HG02642 (cell line): ENCODE results near the gene RSPH1.

Experiments used
- ATAC-seq: cut with Tn5 transposase; IDR thresholded peaks from one replicate; pipeline ENCODE4 v1.9.1; 2021; ENCODE audit warnings: mild to moderate bottlenecking; ENCODE audit not compliant: unreplicated experiment, poor library complexity

RSPH1 gene

DNA sequence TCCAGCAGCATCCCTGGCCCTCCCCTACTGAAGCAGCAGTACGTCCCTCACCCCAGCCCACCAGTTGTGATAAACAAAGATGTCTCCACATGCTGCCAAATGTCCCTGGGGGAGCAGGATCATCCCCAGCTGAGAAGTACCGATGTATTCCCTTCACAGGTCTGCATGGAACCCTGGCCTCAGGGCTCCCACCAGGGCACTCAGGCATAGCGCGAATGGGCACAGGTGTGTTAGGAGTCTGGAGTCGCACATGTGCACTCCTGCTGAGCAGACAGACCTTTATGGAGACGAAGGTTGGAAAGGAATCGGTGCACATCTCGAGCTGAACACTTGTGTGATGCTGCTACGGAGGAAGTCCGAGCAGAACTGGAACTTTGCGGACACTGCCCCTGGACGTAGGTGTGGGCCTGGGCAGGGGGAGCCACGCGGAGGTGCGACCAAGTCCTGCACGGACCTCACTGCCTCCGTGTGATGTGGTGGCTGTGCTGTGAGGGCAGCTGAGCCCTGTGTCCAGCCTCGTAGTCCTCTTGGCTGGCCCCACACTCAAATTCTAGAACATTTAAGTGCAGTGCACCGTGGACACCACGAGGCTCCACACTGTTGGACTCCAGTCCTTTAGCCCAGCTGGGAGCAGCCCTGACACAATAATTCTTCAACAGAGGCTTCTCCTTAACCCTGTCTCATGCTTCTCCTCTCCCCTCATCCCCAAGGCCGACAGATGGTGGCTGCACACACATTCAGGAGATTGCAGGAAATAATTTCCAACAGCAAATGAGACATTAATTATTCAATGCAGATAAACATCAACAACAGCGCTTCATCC lies 43.4 kb downstream of the RSPH1 start:
- no peak for ATAC-seq

DNA sequence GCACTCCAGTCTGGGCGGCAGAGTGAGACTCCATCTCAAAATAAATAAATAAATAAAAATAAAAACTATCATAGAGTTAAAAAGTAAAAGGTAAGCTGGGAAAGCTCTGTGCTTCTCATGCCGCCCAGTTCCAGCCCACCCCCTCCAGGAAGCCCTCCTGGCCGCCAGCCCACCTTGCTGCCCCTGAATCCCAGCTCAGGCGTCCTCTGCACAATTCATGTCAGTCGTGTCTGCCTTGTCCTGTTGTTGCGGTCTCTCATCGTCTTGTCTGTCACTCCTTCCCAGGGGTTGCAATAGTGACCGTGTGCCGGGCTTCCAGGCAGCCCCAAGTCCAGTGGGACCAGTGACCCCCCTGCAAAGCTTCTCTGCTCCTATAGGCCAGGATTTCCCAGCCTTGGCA lies 44.1 kb downstream of the RSPH1 start:
- ATAC-seq: no peak

DNA sequence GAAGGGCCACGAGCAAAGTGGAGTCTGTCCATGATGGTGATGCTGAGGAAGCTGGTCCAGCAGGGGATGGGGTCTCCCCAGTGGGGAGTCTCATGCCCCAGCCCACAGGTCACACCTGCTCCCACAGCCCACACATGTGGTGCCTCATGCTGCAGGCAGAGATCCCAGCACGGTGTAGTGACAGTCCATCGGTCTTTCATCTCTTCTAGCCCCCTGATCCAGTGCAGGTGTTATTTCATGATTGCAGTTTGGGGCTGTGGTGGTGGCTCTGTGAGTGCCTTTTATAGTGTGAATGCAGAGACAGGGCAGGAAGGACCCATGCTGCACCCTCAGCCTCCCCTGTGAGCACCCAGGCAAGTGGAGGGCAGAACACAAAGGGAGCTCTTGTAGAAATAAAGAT lies 47.3 kb downstream of the RSPH1 start:
- ATAC-seq: no peak

DNA sequence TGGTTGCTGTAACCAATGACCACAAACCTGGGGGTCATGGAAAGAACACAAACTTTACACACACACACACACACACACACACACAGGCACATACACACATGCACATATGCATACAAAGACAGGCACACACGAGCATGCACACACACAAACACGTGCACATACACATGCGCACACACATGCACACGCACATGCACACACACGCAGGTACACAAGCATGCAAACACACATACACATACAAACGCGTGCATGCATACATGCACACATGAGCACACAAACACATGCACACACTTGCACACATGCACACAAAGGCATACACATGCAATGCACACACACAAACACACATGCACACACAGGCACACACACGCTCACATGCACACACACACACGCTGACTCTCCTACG lies 48.3 kb downstream of the RSPH1 start:
- ATAC-seq: no peak

DNA sequence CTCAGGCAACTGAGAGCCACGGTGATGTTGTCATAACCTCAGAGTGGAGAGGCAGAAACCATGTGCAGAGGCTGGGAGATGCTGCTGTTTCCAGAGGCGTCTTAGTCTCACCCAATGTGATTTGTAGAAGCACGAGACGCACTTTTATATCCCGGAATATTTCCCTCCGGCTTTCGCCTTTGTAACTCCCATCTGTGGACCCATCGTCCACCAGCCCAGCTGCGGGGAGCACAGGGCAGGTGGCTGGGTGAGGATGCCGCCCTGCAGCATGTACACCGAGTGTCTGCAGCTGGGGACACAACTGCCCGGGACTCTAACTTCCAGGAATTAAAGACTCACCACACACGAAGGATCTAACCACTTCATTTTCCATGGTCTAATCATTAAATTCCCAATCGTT lies 48.8 kb downstream of the RSPH1 start:
- no peak for ATAC-seq

DNA sequence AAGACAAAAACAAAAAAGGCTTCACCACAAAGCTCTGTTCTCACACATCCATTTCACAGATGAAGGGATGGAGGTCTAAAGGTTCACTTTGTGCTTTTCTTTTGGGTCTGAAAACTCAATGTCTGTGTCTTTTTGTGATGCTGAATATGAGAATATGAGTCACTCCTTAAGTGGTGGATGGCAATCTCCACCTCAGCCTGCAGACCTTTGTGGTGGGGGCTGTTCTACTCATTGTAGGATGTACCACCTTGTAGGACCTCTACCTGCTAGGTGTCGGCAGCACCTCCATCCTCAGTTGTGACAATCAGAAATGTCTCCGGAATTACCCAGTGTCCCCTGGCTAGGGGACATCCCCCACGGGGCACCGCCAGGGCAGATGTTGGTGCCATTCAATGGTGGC lies 49.5 kb downstream of the RSPH1 start:
- no peak for ATAC-seq

DNA sequence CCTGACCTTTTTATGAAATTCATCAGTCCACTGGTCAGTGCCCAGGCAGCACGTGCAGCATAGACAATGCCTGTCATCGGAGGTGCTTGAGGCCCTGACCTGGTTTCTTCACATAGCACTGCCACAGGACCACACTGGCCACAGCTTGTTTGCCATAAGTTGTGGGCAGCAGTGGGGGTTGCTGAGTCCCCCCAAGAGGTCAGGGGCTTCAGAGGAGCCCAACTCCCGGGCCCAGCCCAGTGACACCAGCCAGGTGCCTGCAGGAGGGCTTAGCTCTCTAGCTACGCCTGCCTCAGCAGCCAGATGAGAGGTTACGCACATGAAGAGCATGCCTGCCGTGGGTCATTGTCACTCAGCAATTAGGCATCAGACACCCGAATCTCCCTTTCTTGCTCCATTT lies 50.7 kb downstream of the RSPH1 start:
- ATAC-seq: no peak

DNA sequence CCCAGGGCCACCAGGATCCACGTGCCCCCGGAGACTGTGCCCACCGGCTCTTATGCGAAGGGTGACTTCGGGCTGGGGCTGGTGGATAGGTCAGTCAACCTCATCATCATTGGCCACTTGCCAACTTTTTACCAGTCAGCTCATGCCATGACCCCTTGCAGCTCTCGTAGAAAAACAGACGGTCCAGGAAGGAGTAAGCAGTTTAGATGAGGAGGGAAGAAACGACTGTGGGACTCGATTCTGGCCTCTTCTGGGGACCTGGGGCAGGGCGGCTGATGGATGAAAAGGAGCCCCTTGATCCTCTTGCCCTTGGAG lies 51.3 kb downstream of the RSPH1 start:
- ATAC-seq: no peak

DNA sequence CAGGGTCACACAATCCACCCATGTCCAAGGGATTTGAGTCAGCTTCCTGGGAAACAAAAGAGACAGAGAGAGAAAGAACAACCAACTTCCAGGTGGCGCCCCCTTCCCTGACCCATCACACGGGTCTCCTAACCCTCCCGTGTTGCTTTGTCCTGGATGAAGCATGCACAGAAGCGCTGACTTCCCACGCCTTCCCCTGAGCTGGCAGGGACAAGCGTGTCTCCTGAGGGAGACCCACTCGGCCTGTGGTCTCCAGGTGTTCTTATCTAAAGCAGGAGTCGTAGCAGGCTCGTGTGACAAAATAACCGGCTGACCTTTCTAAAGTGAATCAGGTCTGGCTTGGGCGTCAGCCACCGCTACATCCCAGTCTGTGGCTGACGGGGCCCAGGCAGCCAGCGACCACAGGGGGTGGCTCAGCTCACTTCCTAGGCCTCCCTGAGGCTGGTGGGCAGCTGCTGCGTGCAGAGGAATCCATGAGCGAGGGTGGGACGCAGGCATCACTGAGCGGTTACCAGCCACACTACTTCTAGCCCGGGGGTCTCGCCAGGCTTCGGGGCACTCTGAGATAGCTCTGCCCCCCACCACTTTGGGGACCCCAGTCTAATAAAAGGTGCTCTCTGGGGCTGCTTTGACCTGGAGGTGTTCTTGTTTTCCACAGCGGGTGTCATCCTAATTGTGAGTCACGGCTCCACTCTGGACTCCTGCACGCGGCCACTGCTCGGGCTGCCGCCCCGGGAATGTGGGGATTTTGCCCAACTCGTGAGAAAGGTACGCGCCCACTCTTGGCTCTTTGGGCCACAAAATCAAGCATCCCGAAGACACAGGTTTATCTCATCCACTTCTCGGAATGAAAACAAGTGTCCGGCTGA lies 51.9 kb downstream of the RSPH1 start:
- ATAC-seq: no peak

DNA sequence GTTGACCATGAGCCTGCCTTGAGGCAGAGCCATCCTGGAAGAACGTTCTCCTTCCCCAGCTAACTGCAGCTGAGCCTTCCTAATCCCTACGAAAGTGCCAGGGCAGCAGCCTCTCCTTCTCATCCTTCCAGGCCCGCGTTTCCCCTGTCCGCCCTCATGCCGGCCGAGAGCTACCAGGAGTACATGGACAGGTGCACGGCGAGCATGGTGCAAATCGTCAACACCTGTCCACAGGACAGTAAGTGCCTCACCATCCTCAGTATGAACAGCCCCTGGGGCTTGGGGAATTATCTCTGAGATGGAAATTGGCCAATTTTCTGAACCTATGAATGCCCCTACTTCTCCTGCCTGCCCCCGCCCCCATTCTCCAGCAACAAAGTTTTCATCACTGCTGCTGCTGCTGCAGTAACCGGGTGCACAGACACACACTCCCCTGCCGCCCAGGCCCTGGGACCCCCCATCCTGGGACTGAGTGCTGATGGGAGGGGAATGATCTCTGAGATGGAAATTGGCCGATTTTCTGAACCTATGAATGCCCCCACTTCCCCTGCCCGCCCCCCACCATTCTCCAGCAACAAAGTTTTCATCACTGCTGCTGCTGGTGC lies 52.7 kb downstream of the RSPH1 start:
- no peak for ATAC-seq

DNA sequence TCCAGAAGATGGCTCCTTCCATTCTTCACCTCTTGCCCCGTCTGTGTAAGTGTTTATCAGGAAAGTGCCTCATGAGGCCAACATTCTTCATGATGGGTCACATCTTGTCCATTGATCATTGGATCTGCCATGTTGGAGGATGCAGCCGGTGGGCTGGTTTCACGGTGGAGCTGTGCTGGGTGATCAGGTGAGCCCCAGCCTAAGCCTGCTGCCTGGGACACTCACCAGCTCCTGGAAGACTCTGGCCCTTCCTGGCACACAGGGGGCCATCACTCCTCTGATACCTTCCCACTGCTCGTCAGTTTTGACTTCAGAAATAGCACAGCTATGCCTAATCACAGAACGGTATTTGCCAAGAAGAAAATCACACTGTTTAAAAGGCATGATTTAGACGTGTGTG lies 54.1 kb downstream of the RSPH1 start:
- no peak for ATAC-seq

DNA sequence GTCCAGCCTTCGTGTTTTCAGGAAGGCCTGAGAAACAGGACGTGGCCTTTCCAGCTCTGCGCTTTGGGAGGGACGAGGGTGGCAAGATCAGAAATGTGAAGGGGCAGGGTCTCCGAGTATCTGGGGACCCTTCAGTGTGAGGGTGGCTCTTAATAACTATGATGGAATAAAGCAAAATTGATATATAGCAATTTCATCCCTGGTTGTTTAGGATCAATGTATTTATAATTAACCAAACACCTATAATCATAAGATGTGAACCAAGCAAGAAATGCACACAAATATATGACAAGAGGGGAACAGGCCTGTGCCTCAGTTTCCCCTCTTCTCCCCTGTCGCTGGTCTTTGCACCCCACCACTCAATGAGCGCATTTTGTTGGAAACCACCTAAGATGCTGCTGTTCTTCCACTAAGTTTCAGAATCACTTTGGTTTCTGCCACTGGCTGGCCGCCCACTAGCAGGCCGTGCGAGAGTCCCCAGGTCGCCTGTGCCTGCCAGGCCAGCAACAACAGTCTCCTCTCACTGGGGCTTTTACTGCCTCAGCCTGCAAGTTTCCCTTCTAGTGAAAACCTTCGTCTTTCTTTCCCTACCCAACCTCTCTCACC lies 55.7 kb downstream of the RSPH1 start:
- peak; percentile 60 for ATAC-seq

DNA sequence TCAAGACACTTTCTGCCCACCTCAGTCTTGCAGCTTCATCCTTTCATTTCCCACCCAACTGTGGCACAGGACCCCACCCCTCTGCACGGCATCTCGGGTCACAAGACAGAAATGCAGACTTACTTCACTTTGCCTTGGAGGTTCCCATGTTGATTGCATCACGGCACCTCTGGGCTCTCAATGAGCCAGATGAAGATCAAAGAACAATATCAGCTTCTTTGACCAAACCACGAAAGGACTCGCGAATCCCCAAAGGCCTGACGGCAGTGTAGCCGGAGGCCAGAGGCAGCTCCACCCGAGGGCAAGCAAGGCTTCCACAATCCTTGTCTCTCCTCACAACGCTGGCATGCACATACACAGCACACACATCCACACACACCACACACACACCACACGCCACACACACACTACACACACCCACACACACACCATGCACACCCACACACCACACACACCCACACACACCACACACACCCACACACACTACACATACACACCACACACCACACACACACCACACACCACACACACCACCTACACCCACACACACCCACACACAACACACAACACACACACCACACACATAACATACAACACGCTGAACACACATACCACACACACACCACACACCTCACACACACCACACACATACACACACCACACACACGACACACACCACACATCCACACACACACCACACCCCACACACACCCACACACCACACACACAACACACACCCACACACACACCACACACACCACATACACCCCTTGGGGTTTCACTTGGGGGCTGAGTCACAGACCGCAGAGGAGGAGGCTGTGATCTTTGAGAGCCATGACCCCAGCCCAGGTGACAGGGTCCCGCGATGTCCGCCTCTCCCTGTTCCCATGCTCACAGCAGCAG lies 56.5 kb downstream of the RSPH1 start:
- ATAC-seq: no peak

DNA sequence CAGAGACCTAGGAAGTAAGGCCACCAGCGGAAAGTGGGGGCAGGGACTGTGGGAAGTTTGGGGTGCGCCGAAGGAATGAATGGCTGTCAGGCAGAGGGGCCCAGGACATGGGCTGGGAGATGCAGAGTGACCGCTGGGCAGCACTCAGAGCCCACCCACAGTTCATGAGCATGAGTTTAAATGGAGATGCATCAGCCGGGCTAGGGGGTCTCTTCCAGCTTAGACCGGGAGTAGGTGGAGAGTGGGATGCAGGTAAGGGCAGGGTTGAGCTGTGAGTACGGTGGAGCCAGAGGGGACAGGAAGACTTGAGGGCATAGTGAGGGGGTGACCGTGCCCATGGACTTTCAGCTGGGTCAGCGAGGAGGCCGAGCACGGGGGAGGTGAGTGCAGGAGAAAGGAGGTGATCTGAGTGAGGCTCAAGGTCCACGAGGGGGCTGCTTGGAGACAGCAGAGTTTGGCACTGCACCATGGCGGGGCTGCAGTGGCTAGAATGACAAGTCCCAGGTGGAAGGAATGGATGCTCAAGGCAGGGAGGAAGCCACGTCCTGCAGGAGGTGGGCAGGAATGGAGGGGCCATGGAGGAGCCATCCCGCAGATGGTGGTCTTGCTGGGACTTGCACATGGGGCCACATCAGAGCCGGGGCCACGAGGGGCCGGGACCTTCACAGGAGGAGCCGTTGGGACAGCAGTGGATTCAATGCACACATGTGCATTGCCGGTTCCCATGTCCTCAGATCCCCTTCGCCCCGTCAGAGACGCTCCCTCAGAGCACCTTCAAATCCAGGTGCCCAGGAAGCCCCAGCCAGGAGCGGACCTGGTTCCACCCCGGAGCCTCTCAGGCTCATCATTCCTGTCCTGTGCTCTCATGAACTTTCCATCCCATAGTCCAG lies 57.5 kb downstream of the RSPH1 start:
- no peak for ATAC-seq

DNA sequence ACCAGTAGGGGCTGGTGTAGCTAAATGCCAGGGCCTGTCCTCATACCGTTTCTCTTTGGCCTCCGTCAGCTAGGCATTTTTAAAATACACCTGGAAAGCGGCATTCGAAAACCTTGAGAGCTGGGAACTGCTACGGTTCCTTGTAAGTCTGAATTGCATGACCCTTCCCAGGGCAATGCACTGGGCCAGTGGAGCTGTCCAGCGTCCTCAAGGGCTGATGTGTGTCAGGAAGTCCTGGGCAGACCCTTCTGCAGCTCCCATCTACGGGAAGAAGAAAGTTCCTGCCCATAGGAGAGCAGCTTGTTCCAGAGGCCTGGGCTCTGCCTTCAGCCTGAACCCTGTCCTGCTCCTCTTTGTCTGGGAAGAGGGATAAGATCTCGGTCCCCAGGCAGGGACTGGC lies 58.2 kb downstream of the RSPH1 start:
- ATAC-seq: no peak

DNA sequence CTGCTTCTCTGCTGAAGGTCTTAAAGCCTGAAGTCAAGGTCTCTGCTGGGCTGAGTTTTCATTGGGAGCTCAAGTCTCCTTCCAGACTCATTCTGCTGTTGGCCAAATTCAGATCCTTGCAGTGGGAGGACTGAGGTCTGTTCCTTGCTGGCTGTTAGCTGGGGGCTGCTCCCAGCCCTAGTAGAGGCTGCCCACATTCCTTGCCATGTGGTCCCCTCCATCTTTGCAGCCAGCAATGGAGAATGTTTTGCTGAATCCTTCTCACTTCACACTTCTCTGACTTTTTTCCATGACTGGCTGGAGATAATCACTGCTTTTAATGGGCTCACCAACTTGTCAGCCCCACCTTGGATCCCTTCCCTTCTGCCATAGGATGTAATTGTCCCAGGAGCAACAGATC lies 59.1 kb downstream of the RSPH1 start:
- ATAC-seq: no peak

DNA sequence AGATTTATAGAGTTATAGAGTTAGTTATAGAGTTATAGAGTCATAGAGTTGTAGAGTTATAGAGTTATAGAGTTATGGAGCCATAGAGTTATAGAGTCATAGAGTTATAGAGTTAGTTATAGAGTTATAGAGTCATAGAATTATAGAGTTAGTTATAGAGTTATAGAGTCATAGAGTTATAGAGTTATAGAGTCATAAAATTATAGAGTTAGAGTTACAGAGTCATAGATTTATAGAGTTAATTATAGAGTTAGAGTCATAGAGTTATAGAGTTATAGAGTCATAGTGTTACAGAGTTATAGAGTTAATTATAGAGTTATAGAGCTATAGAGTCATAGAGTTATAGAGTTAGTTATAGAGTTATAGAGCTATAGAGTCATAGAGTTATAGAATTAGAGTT lies 60.2 kb downstream of the RSPH1 start:
- no peak for ATAC-seq

DNA sequence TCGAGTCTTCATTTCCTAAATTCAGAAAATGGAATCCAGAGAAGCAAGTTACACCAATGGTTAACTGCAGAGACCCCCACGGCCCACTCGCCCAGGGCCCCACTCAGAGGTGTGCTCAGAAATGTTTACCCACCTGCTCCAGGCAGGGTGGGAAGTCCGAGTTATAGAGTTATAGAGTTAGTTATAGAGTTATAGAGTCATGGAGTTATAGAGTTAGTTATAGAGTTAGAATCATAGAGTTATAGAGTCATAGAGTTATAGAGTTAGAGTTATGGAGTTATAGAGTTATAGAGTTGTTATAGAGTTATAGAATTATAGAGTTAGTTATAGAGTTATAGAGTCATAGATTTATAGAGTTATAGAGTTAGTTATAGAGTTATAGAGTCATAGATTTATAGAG lies 60.6 kb downstream of the RSPH1 start:
- ATAC-seq: no peak

DNA sequence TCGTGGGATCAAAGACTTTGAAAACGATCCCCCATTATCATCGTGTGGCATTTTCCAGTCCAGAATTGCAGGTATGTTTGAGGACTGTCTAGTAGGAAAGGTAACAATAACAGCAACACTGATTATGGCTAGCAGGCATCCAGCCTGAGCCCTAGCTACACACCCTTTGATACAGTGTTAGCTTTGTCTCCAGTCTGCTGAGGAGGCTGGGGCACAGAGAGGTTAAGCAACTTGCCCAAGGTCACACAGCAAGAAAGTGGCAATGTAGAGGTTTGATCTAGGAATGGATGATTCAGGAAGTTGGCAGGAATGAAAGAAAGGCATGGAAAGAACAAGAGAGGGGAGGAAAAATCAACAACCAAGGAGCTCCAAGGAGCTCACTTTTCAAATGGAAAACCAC lies 61.1 kb downstream of the RSPH1 start:
- ATAC-seq: no peak
